K562 (cell line): ENCODE results near the gene SPNS2. TPM values are rescaled to one million over a fixed set of nuclear protein-coding genes. Genes with fewer than 3 reads are reported as not detected.
A peak's percentile ranks its signal among the peaks of the same experiment; 100 is the strongest.

ENCODE experiments used
- ATAC-seq: fragments of 200-7000 bp; cut with Tn5 transposase; 3 replicates; pipeline ENCODE4 v1.9.1; 2020; ENCODE audit warnings: moderate library complexity
- BruUV-seq: library from RNA; stranded (reverse); fragments of 400-500 nt; replicated peaks from 2 replicates; lab custom pipeline; 2021; lab: Mats Ljungman, UMichigan
- CTCF ChIA-PET: fragments of 300-600 bp; formaldehyde crosslinking; extraction: SDS; loops from one replicate; lab custom pipeline; 2021; ENCODE audit warnings: low intra/inter-chr PET ratio; lab: Yijun Ruan, JAX
- POLR2A ChIA-PET: fragments of 300-600, 350-650 bp; sonication (Branson Sonifier 250); formaldehyde crosslinking; extraction: SDS; loops from one replicate; lab custom pipeline; 2021; ENCODE audit warnings: antibody characterized with exemption, inconsistent platforms; lab: Yijun Ruan, JAX
- DNase-seq, 4 experiments: peaks; one replicate each; pipeline versions ENCODE4 v3.0.0 to v3.0.0-alpha.2; 2011 to 2018; ENCODE audit warnings: low spot score in 3 of 4, mixed read lengths in 3 of 4; ENCODE audit errors: extremely low read depth in 1 of 4
- FAIRE-seq: peaks from 2 replicates; lab custom pipeline; 2011; peaks lifted over from hg19 to GRCh38; lab: Jason Lieb, UNC
- H2AFZ ChIP-seq: 2 replicates; pipeline ENCODE4 v1.6.0; 2011; ENCODE audit warnings: low read depth, low read length, control low read depth, inconsistent platforms
- H3K27ac ChIP-seq: fragments of 200-600 bp; 3 replicates; pipeline ENCODE4 v1.8.0; 2011; ENCODE audit warnings: low read depth, mild to moderate bottlenecking, control low read depth, inconsistent platforms, low read length, moderate library complexity, mixed read lengths; ENCODE audit errors: extremely low read depth
- H3K27me3 ChIP-seq, 2 experiments: fragments of 300-600 bp in 1 of 2; 2 replicates in 1 of 2; 3 replicates in 1 of 2; pipeline versions ENCODE4 v1.6.0 to v1.8.0; 2011; ENCODE audit warnings: inconsistent platforms in 2 of 2, low read length in 2 of 2, mild to moderate bottlenecking in 1 of 2, mixed read lengths in 1 of 2, moderate library complexity in 1 of 2; ENCODE audit not compliant: control insufficient read depth in 2 of 2, insufficient read depth in 2 of 2
- H3K36me3 ChIP-seq: fragments of 300-600 bp; 3 replicates; pipeline ENCODE4 v1.8.0; 2011; ENCODE audit warnings: mild to moderate bottlenecking, low read length, inconsistent platforms; ENCODE audit not compliant: control insufficient read depth, insufficient read depth
- H3K4me1 ChIP-seq, 2 experiments: fragments of 200-600 bp in 1 of 2; replicated peaks in 1 of 2; 2 replicates in 1 of 2; 3 replicates in 1 of 2; pipeline versions ENCODE4 v1.5.1 to v1.8.0; 2011; ENCODE audit warnings: inconsistent platforms in 2 of 2, low read length in 2 of 2, mild to moderate bottlenecking in 1 of 2, mixed read lengths in 1 of 2, moderate library complexity in 1 of 2; ENCODE audit not compliant: control insufficient read depth in 2 of 2, insufficient read depth in 2 of 2
- H3K4me2 ChIP-seq: 2 replicates; pipeline ENCODE4 v1.6.1; 2011; ENCODE audit warnings: low read length, control low read depth, inconsistent platforms, mixed read lengths; ENCODE audit not compliant: insufficient read depth
- H3K4me3 ChIP-seq: fragments of 200-600 bp; sonication (generic), shearing (Covaris generic); 2 replicates; pipeline ENCODE4 v1.5.1; 2016; ENCODE audit warnings: control low read depth, inconsistent platforms
- H3K79me2 ChIP-seq: fragments of 200-600 bp; 3 replicates; pipeline ENCODE4 v1.8.0; 2011; ENCODE audit warnings: low read length, inconsistent platforms; ENCODE audit not compliant: control insufficient read depth, insufficient read depth
- H3K9ac ChIP-seq, 2 experiments: 2 replicates each; pipeline versions ENCODE4 v1.6.0 to v1.6.1; 2011; ENCODE audit warnings: low read depth in 2 of 2, low read length in 2 of 2, control low read depth in 1 of 2, inconsistent platforms in 1 of 2, mild to moderate bottlenecking in 1 of 2, mixed read lengths in 1 of 2; ENCODE audit not compliant: insufficient read depth in 1 of 2
- H3K9me1 ChIP-seq: one replicate; pipeline ENCODE4 v1.6.0; 2011; ENCODE audit warnings: inconsistent platforms, mild to moderate bottlenecking, low read length, moderate library complexity; ENCODE audit not compliant: control insufficient read depth, insufficient read depth
- H3K9me3 ChIP-seq: replicated peaks from 2 replicates; pipeline ENCODE4 v1.5.1; 2011; ENCODE audit warnings: low read depth, low read length, inconsistent platforms; ENCODE audit not compliant: control insufficient read depth, insufficient read depth
- H4K20me1 ChIP-seq: replicated peaks from 2 replicates; pipeline ENCODE4 v1.6.1; 2011; ENCODE audit warnings: low read length, inconsistent platforms, mixed read lengths; ENCODE audit not compliant: control insufficient read depth, insufficient read depth
- C11orf30 ChIP-seq: fragments of 450-650 bp; IDR thresholded peaks from 2 replicates; pipeline ENCODE4 v1.6.1; 2016; ENCODE audit warnings: low read depth, mild to moderate bottlenecking
- CEBPG ChIP-seq, 3 experiments: fragments of 200-800 bp in 1 of 3; sonication (Bioruptor generic) in 1 of 3; sonication (generic) in 1 of 3; formaldehyde crosslinking in 1 of 3; IDR thresholded peaks in 2 of 3; conservative IDR thresholded peaks in 1 of 3; 2 replicates each; pipeline versions ENCODE4 v1.6.1 to v1.8.0; 2016 to 2022; ENCODE audit warnings: missing compliant biosample characterization in 2 of 3, missing genetic modification characterization in 2 of 3, mild to moderate bottlenecking in 1 of 3, missing genetic modification reagents in 1 of 3
- HCFC1 ChIP-seq: IDR thresholded peaks from 2 replicates; pipeline ENCODE4 v1.6.1; 2012; ENCODE audit warnings: low read depth, low read length, improper control_type of control experiment
- MAFG ChIP-seq: fragments of 450-650 bp; conservative IDR thresholded peaks from 2 replicates; pipeline ENCODE4 v1.6.1; 2016; ENCODE audit warnings: missing genetic modification characterization, missing compliant biosample characterization
- MAZ ChIP-seq, 2 experiments: fragments of 450-650 bp in 1 of 2; sonication (generic) in 1 of 2; formaldehyde crosslinking; IDR thresholded peaks in 1 of 2; conservative IDR thresholded peaks in 1 of 2; 2 replicates each; pipeline versions ENCODE4 v1.4.0 to v1.5.0; 2020; ENCODE audit warnings: mild to moderate bottlenecking in 1 of 2, missing genetic modification reagents in 1 of 2
- NFE2 ChIP-seq: IDR thresholded peaks from 2 replicates; pipeline ENCODE4 v1.6.1; 2014; ENCODE audit warnings: antibody characterized with exemption, low read depth
- ZNF316 ChIP-seq: fragments of 450-650 bp; IDR thresholded peaks from 2 replicates; pipeline ENCODE4 v1.6.1; 2016
- ZNF518B ChIP-seq: fragments of 250-450 bp; sonication (Bioruptor Pico); IDR thresholded peaks from 2 replicates; pipeline ENCODE4 v1.5.0; 2021; ENCODE audit warnings: mild to moderate bottlenecking, moderate library complexity
- WGBS: fragments of 100-300 bp; shearing (Covaris generic); methylation state at CpG from one replicate; pipeline ENCODE4 v1.1.6; 2016; ENCODE audit warnings: low coverage, mixed read lengths; ENCODE audit not compliant: insufficient coverage; ENCODE audit errors: missing lambda C conversion rate; 5-methylcytosine and 5-hydroxymethylcytosine counted together
- in situ Hi-C: fragments of 300-500 bp; cut with MboI; formaldehyde crosslinking; loops from 4 replicates; pipeline ENCODE4 v1.15.0; 2018; ENCODE audit warnings: inconsistent platforms, mixed read lengths
- intact Hi-C: fragments of 100-400 bp; cut with micrococcal nuclease; formaldehyde crosslinking; loops from 2 replicates; pipeline ENCODE4 v1.14.2; 2022
- polyA plus RNA-seq, 8 experiments: library from polyadenylated mRNA; depleted of rRNA in 4 of 8; stranded (reverse) in 5 of 8; unstranded in 3 of 8; fragments of >200 nt; fragmentation: Nextera tagmentation in 2 of 8; fragmentation: Illumina TruSeq in 1 of 8; extraction: Ambion mirVana in 2 of 8; extraction: Trizol in 1 of 8; gene quantifications; 2 replicates each; pipeline versions ENCODE4 v1.2.1 to v1.2.3, GENCODE V29; 2011 to 2014; ENCODE audit warnings: inconsistent platforms in 1 of 8, missing spikeins in 1 of 8
- total RNA-seq, 7 experiments: library from RNA; depleted of rRNA in 6 of 7; stranded (reverse); fragments of >200 nt in 6 of 7; fragmentation: Illumina TruSeq in 2 of 7; extraction: Trizol in 2 of 7; gene quantifications; 2 replicates each; pipeline versions ENCODE4 v1.2.1 to v1.2.3, GENCODE V29; 2011 to 2021; ENCODE audit warnings: low replicate concordance in 1 of 7

Gene SPNS2
- total and polyA plus RNA-seq, 9 of the 15 experiments (the other 6 are each of a cell fraction or from before 2014, with no cell fraction given) = 0.06 TPM; not detected in 8

GRCh38 chr17:4513113-4514032 is 14.7 kb downstream of the SPNS2 start:
- H3K4me3 ChIP-seq = no peak overlapping the region
- TF ChIP-seq HCFC1 (no peak), ZNF316 (0 out of 2 replicates have a peak, but pooled peaks have one; percentile 2), CEBPG (CRISPR knock-in tag; IDR thresholded peaks at IDR 0.05) (no peak), CEBPG (tag; conservative IDR thresholded peaks at IDR 0.05 in 1 of 2, IDR thresholded peaks at IDR 0.05 in 1 of 2) (0 out of 4 replicates have a peak, but pooled peaks of 1 of the 2 experiments have one; percentile 10), MAFG (peak; percentile 57), C11orf30 (peak; percentile 28; the same call in 1 of the 2 replicates), MAZ (CRISPR knock-in tag; conservative IDR thresholded peaks at IDR 0.05 in 1 of 2, IDR thresholded peaks at IDR 0.05 in 1 of 2) (no peak), ZNF518B (CRISPR knock-in tag) (no peak), NFE2 (peak; percentile 52; the same call in 1 of the 2 replicates)
- TF ChIP-seq, all 486 proteins: peak for 5
- intact Hi-C loops = no loop called here
- no peaks in the 10 kb centered on the region for H3K36me3 ChIP-seq
- WGBS = 5% methylated on average over 11 of the region's 24 CpGs
- no peaks in the 10 kb centered on the region for H3K9me1 ChIP-seq
- DNase-seq = no peak
- FAIRE-seq = no peak
- no peak overlapping the region for H3K4me2 ChIP-seq
- H3K27me3 ChIP-seq = peaks cover 0 to 61% of the 10 kb centered on the region in 2 experiments; a peak in 2 of 5 replicates
- no TSS peak for BruUV-seq
- POLR2A ChIA-PET = interaction anchor here (0.5 kb wide), 1 partner anchor 553 kb away, joined by 3 read pairs; no protein-coding TSS in a partner anchor
- no peak overlapping the region for H2AFZ ChIP-seq
- peak overlapping the region in 1 of 2 experiments; percentile 45; a peak in 1 of 4 replicates for H3K9ac ChIP-seq
- peaks cover 3% of the 10 kb centered on the region; the same call in 1 of the 2 replicates for H4K20me1 ChIP-seq
- H3K9me3 ChIP-seq = no peaks in the 10 kb centered on the region
- no peak overlapping the region for H3K27ac ChIP-seq
- no peaks in the 10 kb centered on the region for H3K79me2 ChIP-seq
- no peak for ATAC-seq
- H3K4me1 ChIP-seq = peaks cover 0 to 26% of the 10 kb centered on the region in 2 experiments; a peak in 2 of 5 replicates
- CTCF ChIA-PET = no interaction called here
- in situ Hi-C loops = no loop called here
